ENCODE results near the gene ZNF778. TPM values are rescaled to one million over a fixed set of nuclear protein-coding genes. Genes with fewer than 3 reads are reported as not detected.
"Not testable (repeated sequence)": the region's sequence is repeated elsewhere in the genome, so short reads cannot be mapped to it uniquely, and the experiment has no call there.

ZNF778 gene
- polyA plus RNA-seq, 3 donors: 1.1 to 3.8 (median 3.1) TPM

- WGBS, 3 donors: 63 to 82% (median 75%) methylated on average over 20 to 24 of the region's 24 CpGs
- H3K27ac ChIP-seq (ENCODE audit: low read depth, low read length): no peak overlapping the region
Observed at GRCh38 chr16:89178453-89179147, 38.9 kb upstream of the ZNF778 start.

- H3K27ac ChIP-seq (ENCODE audit: low read depth, low read length): no peak overlapping the region
- WGBS, 3 donors: 84 to 90% (median 85%) methylated on average over 19 of the region's 19 CpGs
Observed at GRCh38 chr16:89179148-89179484, 38.4 kb upstream of the ZNF778 start.

- no peak overlapping the region for H3K27ac ChIP-seq (ENCODE audit: low read depth, low read length)
- 77 to 80% (median 79%) methylated on average over 24 to 25 of the region's 25 CpGs for WGBS, 3 donors
Observed at GRCh38 chr16:89179656-89180315, 37.7 kb upstream of the ZNF778 start.

- WGBS, 3 donors: 30 to 47% (median 45%) methylated on average over 13 of the region's 13 CpGs
- H3K27ac ChIP-seq (ENCODE audit: low read depth, low read length): no peak overlapping the region
Observed at GRCh38 chr16:89183463-89183862, 34.0 kb upstream of the ZNF778 start.

GRCh38 chr16:89183975-89184676 is 33.4 kb upstream of the ZNF778 start:
- no peak overlapping the region for H3K27ac ChIP-seq (ENCODE audit: low read depth, low read length)
- WGBS, 3 donors: 67 to 74% (median 71%) methylated on average over 26 of the region's 26 CpGs

- H3K27ac ChIP-seq (ENCODE audit: low read depth, low read length): no peak overlapping the region
- WGBS, 3 donors: 70 to 77% (median 77%) methylated on average over 9 of the region's 9 CpGs
Observed at GRCh38 chr16:89184677-89184932, 32.9 kb upstream of the ZNF778 start.

- 72 to 76% (median 73%) methylated on average over 45 to 48 of the region's 48 CpGs for WGBS, 3 donors
- no peak overlapping the region for H3K27ac ChIP-seq (ENCODE audit: low read depth, low read length)
Observed at GRCh38 chr16:89184933-89185794, 32.3 kb upstream of the ZNF778 start.

- H3K27ac ChIP-seq (ENCODE audit: low read depth, low read length): not testable (repeated sequence)
- WGBS, 3 donors: 86 to 96% (median 93%) methylated on average over 27 to 30 of the region's 30 CpGs
Observed at GRCh38 chr16:89185887-89186592, 31.5 kb upstream of the ZNF778 start.

- 86 to 90% (median 90%) methylated on average over 20 of the region's 20 CpGs for WGBS, 3 donors
- H3K27ac ChIP-seq (ENCODE audit: low read depth, low read length): not testable (repeated sequence)
Observed at GRCh38 chr16:89186593-89187031, 30.9 kb upstream of the ZNF778 start.

- H3K27ac ChIP-seq (ENCODE audit: low read depth, low read length): no peak overlapping the region
- WGBS, 3 donors: 59 to 66% (median 63%) methylated on average over 18 to 19 of the region's 19 CpGs
Observed at GRCh38 chr16:89187032-89187769, 30.3 kb upstream of the ZNF778 start.

- H3K27ac ChIP-seq (ENCODE audit: low read depth, low read length): no peak overlapping the region
- WGBS, 3 donors: 67 to 71% (median 68%) methylated on average over 19 of the region's 19 CpGs
Observed at GRCh38 chr16:89187770-89188392, 29.6 kb upstream of the ZNF778 start.

- WGBS, 3 donors: 93 to 95% (median 95%) methylated on average over 25 of the region's 25 CpGs
- not testable (repeated sequence) for H3K27ac ChIP-seq (ENCODE audit: low read depth, low read length)
Observed at GRCh38 chr16:89188471-89189357, 28.8 kb upstream of the ZNF778 start.

GRCh38 chr16:89189358-89190025 is 28.0 kb upstream of the ZNF778 start:
- WGBS, 3 donors: 55 to 64% (median 59%) methylated on average over 14 of the region's 14 CpGs
- no peak overlapping the region for H3K27ac ChIP-seq (ENCODE audit: low read depth, low read length)

GRCh38 chr16:89190150-89190958 is 27.1 kb upstream of the ZNF778 start:
- 59 to 72% (median 61%) methylated on average over 28 of the region's 28 CpGs for WGBS, 3 donors
- no peak overlapping the region for H3K27ac ChIP-seq (ENCODE audit: low read depth, low read length)

Data from adipose tissue (tissue), 3 donors.